HG03520 (cell line): ENCODE results near the gene FOXL3.
"Not testable (repeated sequence)": the region's sequence is repeated elsewhere in the genome, so short reads cannot be mapped to it uniquely, and the experiment has no call there.

Experiments
- ATAC-seq: cut with Tn5 transposase; IDR thresholded peaks from one replicate; pipeline ENCODE4 v1.9.1; 2021; ENCODE audit warnings: mild to moderate bottlenecking, moderate library complexity; ENCODE audit not compliant: unreplicated experiment

Gene FOXL3

DNA sequence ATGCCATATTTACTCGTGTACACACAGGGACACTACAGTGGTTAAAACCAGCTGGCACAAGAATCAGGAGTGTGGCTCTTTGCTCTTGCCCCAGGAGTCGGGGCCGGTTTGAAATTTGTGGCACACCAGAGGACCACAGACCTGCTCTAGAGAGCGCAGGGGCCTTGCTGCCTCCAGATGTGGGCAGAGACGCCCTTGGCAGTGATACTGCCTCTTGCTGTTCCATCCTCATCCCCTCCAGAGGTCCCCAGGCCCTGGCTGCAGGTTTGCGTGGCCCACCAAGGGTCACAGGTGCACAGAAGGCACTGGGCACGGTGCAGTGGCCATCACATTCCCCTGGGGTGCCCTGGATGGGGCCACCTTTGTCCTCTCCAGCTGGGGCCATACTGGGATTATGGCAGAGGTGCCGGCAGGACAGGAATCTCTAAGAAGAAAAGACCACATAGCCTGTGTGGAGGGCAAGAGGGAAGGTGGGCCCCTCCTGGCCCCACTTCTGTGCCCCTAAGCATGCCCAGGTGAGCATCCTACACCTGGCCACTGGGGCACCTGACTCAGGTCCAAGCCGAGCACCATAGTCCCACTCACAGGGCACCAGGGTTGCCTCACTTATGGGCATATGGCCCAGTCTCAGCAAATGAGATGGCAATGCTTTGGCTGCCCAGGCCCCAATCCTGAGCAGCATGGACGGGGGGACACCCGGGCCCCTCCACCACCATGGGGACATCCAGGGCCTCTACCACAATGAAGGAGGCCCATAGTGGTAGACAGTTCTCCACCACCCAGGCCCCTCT is 45.6 kb downstream of the FOXL3 start:
- ATAC-seq = no peak

DNA sequence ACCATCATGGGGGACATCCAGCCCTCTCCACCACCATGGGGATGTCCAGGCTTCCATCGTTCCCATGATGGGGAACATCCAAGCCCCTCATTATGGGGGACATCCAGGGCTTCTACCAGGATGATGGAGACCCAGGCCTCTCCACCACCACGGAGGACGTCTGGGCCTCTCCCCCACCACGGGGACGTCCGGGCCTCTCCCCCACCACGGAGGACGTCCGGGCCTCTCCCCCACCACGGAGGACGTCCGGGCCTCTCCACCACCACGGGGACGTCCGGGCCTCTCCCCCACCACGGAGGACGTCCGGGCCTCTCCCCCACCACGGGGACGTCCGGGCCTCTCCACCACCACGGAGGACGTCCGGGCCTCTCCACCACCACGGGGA is 46.2 kb downstream of the FOXL3 start:
- not testable (repeated sequence) for ATAC-seq

DNA sequence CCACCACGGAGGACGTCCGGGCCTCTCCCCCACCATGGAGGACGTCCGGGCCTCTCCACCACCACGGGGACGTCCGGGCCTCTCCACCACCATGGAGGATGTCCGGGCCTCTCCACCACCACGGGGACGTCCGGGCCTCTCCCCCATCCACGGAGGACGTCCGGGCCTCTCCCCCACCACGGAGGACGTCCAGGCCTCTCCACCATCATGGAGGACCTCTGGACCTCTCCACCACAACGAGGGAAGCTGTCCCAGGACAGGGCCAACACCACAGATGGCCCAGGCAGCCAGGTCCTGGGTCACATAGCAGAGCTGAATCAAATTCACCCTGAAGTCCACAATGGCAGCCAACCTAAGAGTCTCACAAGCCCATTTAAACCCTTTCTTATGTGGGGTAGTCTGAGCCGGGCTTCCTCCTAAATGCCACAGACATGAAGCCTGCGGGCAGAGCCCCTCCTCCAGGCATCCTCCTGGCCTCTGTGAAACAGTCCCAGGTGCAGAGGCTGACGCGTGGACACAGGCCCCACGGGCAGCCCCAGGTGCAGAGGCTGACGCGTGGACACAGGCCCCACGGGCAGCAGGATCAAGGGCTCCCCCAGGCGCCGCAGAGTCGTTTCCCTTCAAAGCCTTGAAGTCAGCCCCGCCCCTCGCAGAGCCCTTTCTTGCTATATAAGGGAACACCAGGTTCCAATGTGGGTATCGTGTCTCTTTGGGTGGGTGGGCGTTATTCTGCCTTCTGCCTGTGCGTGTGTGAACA is 47.0 kb downstream of the FOXL3 start:
- no peak for ATAC-seq

DNA sequence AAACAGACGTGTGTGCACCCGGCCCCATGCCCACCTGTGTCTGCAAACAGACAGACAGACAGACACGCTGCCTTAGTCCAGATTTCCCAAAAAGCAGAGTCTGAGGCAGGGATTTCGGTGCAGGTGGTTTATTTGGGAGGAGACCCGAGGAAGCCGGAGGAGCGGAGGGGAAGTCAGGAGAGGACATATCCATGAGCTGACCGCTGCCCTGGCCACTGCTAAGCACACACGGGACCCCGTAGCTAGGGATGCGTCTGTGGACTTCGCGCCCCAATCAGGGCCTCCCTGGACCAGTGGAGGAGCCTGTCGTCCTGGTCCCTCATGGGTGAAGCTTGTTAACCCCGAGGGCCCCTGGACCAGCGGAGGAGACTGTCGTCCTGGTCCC is 47.6 kb downstream of the FOXL3 start:
- no peak for ATAC-seq

DNA sequence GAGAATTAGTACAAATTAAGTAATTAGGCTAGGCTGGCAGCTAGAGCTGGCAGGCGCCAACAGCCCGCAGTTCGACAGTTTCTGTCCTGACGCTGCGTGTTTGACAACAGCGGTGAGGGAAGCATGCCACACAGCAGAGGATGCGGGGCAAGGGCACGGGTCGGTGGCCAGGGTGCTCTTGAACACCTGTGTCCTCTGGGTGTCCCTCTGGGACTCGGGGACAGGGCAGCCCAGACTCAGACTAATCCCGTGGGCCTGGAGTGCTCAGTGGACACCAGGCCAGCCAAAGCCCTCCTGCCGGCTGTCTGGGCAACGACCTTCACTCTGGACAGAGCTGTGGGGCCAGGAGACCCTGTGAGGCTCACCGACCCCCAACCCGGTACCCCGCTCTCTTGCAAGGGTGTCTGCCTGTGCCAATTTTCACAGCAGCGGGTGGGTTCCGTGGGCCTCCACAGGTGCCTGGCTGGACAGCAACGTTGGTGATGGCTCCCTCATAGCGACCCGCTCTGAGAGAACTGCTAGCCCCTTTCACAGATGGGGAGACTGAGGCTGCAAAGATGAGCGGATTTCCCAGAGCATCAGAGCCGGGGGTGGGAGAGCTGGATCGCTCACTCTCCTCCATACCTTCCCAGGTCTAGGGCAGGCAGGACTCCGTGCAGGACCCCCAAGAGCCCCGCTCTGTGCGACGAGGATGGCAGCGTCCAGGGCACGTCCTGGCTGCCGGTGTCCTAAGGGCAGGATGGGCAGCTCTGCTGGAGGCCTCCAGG is 48.5 kb downstream of the FOXL3 start:
- no peak for ATAC-seq

DNA sequence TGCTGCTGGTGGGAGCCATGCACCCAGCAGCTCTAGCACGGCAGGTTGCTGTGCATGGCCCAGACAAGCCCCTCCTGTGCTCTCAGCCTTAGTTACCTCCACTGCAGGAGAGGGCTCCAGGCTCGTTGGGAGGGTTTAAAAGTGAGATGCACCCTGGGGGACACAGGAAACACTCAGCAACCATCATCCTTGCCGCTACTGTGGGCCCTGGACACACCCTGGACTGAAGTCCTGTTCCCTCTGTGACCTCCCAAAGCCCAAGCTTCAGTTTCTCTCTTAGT is 49.0 kb downstream of the FOXL3 start:
- no peak for ATAC-seq

DNA sequence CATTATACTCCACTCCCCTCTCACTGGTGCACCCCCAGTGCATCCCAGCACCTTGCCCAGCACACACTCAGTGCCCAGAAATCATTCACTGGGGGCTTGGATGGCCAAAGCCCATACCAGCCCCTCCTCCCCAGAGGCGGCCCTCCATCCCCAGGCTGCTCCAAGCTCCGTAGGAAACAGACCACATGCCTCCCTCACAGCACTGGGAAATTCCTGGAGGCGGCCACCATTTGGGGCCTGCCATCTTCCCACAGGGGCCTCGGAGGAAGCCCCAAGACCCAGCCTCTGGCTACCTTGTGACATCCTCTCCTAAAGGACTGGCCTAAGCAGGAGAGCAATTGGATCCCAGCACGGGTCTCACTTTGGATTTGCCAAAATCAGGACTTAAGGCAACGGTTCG is 49.7 kb downstream of the FOXL3 start:
- no peak for ATAC-seq

DNA sequence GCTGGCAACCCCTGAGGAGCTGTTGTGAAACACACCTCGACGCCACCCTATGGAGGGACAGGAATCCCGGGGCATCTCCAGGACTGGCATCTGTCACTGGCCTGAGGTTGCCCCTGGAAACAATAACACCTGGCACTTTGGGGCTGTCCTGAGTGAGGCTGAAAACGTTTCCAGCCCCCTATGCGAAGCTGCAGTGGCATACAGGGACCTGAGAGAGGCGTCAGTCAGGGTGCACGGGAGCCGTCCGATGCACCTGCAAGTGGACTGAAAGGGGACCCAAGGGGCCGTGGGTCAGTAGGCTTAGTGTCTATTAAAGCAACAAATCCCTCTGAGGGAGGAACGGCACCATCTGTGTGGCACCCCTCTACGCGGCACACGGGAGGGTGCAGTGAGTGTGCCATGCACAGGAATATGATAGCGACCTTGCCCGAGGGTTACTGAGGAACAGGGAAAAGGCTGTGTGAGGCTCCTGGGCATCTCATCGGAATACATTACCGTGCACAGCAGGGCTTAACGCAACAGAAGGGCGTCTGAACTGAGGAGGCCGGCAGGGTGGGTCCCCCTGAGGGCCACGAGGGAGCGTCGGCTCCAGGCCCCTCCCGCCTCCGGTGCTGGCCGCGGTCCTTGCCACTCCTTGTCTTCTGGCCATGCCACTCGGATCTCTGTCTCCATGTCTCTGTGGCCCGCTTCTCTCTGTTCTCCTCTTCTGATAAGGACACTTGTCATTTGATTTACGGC is 50.4 kb downstream of the FOXL3 start:
- ATAC-seq = no peak
